Measurements from ENCODE around the gene CYSTM1.

The CYSTM1 gene

GRCh38 chr5:140239939-140240700 is 65.1 kb downstream of the CYSTM1 start:
- peak; percentile 58 for DNase-seq

- DNase-seq: no peak
Measured at GRCh38 chr5:140240987-140241706, 66.2 kb downstream of the CYSTM1 start.

DNA sequence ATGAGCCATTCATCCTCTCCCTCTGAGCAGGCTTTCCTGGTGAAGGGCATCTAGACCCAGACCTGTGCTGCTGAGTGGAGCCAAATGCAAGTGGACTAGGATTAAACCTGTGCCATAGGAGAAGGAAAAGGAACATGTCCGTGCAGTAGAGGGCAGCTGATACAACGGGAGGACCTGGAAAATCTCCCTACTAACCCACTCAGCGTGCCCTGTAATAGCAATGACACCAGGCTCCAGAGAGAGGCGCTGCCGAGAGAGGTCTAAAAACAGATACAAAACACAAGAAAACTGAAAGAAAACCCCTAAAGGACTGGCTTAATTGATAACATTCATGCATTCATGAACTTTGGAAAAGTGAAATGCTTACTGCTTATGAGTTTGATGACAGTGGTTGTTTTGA is 67.1 kb downstream of the CYSTM1 start:
- no peak for DNase-seq

DNA sequence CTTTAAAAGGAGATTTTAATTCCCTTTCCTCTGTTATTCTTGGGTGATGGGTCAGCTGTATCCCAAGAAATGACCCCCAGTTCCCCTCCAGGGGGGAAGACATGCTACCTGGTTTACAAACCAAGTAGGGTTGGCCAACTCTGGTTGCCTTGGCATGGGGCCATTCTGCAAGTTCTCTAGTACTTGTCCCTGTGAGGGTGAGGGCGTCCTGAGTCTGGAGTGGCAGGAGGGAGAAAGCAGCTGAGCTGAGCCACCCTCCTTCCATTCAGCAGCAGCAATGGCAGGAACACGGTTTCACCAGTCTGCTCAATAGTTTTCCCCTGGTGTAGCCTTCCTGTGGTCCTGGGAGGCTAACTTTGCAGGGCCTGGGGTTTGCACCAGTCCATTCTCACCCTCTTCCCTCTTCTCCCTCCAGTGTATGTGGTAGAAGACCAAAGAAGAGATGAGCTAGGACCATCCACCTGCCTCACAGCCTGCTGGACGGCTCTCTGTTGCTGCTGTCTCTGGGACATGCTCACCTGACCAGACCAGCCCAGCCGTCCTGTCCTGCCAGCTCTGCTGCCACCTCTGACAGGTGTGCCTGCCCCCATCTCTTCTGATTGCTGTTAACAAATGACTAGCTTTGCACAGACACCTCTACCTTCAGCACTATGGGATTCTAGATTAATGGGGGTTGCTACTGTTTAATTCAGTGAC is 68.0 kb downstream of the CYSTM1 start:
- DNase-seq: no peak

DNA sequence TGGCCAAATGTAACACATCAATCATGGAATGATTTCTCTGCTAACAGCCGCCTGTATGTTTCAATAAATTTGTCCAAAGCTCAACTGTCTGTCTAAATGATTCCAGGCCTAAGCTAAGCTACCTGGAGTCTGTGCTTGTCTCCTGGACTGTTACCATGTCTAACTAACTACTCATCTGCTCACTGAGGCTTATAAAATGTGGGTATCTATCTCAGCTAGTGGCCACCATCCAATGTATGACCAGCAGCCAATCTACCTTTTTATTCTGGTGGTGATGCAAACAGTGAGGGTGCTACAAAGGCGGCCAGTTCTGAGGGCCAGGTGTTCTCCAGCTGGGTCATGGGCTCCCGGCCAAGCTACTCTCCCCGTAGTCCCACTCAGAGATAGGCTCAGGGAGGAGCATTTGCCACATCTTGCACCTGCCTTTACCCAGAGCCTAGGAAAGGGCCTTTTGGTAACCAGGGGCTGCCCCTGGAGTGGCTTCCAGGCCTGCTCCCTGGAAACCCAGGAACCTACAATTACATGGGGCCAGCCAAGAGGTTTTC is 68.8 kb downstream of the CYSTM1 start:
- no peak for DNase-seq

GRCh38 chr5:140244525-140245025 is 69.6 kb downstream of the CYSTM1 start:
- DNase-seq: peak; percentile 77

DNA sequence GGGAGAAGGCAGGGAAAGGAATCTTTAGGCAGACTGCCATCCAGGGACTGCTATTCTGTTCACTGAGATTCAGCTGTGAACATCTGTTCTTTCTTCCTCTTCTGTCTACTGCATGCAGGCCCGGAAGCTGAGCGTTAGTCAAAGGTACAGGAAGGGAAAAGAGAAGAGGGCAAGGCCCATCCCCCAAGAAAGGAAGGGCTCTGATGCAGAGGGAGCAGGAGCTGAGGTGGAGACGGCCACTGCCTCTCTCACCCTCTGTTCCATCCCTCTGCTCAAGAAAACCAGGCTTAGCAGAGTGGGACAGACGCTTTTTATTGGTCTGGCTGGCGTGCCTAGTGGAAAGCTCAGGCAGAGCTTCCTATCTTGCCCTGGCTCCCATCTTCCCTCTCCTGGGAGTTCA is 70.4 kb downstream of the CYSTM1 start:
- DNase-seq: no peak

- DNase-seq: no peak
Measured at GRCh38 chr5:140245926-140246325, 70.9 kb downstream of the CYSTM1 start.

DNA sequence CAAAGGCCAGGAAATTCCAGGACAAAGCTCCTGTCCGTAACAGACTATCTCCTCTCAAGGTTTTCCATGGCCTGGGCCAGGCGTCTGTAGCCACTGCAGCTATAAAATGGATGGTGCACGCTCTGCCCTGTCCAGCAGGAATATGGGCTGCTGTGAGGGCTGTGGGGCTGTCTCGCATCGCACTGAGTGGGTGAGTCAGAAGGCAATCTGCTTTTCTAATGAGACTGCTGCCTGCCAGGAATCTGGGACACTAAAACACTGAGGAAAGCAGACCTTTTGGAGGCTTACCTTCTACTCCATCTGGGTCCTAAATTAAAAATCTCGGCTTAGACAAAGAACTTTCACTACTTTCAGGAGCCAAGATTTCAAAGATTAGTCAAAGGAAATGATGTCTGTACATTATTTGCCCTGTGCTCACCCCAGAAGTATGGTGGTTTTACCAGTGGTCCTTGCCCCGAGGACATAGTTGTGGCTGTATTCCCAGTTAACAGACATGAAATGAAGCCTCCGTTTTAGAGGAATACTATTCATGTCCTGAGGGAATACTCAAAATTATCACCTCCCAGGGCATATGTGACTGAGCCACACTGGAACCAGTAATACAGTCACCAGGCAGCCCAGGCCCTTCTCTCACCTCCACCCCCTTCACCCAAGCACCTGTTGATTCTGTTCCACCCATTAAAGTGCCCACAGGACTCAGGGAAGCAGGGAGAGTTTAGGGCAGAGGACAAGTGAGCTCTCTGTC is 71.6 kb downstream of the CYSTM1 start:
- no peak for DNase-seq

DNA sequence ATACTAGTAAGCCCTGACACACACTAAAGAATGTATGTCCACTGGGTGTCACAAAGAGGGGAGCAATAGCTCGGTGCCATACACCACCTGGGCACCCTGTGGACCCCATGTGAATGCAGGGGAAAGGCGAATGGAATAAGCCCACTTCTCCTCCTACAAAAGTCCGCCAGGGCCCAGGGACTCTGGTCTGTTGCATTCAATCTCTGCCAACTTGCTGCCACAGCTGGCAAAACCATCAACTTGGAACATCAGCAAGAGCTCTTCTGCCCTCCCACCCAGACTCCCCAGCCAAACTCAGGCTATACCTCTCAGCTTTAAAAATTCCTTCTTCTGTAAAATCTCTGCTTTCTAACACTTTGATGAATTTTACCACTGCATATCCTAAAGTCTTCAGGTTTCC is 73.4 kb downstream of the CYSTM1 start:
- no peak for DNase-seq

DNA sequence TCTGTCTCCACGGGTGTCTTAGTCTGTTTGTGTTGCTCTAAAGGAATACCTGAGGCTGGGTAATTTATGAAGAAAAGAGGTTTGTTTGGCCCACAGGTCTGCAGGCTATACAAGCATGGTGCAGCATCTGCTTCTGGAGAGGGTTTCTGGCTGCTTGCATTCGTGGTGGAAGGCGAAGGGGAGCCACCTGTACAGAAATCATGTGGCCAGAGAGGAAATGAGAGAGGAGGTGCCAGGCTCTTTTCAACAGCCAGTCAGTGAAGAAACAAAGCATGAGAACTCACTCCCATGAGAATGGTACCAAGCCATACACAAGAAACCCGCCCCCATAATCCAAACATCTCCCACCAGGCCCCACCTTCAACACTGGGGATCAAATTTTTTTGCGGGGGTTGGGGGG is 74.5 kb downstream of the CYSTM1 start:
- no peak for DNase-seq

- DNase-seq: no peak
Measured at GRCh38 chr5:140250386-140250785, 75.4 kb downstream of the CYSTM1 start.

DNA sequence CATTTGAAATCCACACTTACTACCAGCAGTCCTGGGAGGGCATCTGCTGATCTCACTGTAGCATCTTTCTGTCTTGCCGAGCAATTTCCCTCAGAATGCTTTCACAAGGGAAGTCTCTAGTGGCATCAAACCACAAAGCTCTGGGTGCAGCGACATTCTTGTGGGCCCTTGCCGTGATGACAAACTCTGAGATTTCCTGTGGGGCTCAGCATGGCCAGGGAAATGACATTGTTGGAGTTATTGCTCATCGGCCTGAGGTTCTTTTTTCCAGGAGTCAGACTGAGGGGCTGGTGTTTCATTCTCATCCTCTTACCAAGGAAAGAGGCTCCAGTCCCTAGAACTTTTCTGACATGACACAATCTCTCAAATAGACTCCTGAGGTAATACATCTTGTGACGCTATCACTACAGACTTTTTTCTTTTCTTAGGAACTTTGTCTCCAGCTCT is 76.6 kb downstream of the CYSTM1 start:
- peak; percentile 37 for DNase-seq

DNA sequence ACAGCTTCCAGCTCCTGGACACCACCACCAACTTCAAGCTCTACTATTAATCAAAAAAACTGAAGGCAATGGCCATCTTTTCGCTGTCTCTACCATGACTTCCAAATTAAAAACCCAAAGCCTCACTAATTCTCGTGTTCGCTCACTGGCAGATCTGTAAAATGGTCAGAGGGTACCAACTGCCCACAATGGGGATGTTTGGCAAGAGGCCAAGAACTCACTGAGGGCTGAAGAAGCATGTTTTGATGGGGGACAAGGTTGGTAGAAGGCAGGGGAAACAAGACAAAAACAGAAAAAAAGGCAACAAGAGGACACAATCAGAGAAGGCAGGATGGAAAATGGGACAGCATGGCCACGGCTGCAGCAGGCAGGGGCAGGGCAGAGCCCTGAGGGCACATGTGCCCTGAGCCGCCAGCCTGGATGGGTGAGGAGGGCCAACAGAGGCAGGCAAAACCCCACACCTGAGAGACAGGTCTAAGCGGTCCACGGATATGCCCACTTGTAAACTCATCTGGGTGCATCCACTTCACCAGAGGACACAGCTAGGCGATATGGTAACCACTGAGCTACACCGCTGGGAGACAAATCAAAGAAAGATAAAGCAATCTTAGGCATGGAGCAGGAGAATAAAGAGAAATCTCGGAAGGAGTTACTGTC is 77.6 kb downstream of the CYSTM1 start:
- no peak for DNase-seq

DNA sequence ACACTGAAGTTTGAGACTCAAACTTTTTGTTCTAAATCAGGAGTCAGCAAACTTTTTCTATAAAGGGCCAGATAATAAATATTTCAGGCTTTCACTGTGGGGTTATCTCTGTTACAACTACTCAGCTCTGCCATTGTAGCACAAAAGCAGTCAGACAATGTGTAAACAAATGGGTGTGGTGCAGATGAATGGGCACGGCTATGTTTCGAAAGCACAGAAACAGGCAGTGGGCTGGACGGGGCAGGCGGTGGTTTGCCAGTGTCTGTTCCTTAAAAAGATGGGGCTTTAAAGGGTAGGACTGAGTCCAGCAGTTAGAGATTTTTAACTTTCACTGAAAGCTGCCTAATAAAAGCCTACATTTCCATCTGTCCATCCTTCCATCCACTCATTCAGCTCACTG is 79.0 kb downstream of the CYSTM1 start:
- DNase-seq: no peak

- no peak for DNase-seq
Measured at GRCh38 chr5:140255460-140256157, 80.6 kb downstream of the CYSTM1 start.

DNA sequence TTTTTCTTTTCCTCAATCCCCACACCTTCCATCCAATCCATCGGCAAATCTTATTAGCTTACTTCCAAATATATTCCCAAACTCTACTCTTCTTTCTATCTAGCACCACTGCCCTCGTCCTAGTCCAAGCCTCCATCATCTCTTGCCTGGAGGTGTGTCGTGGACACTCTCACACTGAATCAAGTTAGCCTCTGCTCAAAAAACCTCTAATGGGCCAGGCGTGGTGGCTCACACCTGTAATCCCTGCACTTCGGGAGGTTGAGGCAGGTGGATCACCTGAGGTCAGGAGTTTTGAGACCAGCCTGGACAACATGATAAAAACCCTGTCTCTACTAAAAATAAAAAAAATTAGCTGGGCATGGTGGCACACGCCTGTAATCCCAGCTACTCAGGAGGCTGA is 81.7 kb downstream of the CYSTM1 start:
- no peak for DNase-seq

DNA sequence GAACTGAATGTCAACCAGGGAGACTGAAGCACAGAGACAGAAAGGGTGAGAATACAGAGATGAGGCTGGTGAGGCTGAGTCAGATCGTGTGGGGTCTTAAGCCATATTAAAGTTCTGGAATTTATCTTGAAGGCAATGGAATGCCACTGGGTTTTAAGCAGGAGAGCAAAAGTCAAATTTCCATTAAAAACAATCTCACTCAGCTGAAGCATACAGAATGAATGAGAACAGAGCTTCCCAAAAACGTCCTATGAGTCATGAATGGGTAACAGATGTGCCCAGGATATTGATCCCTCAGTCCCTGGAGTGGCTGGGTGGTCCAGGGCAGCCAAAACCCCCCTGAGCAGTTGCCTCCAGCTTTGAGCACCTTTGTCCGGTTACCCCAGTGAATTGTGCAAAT is 83.0 kb downstream of the CYSTM1 start:
- no peak for DNase-seq

- no peak for DNase-seq
Measured at GRCh38 chr5:140258873-140259272, 83.9 kb downstream of the CYSTM1 start.

- no peak for DNase-seq
Measured at GRCh38 chr5:140259500-140259899, 84.5 kb downstream of the CYSTM1 start.

GRCh38 chr5:140260089-140260656 is 85.2 kb downstream of the CYSTM1 start:
- DNase-seq: no peak
